Measurements from ENCODE around the gene EMID1.

The EMID1 gene

GRCh38 chr22:29195118-29195963, 10.4 kb upstream of the EMID1 start:
- DNase-seq, result no peak

GRCh38 chr22:29195964-29196666, 9.6 kb upstream of the EMID1 start:
- no peak for DNase-seq

GRCh38 chr22:29197096-29197495, 8.6 kb upstream of the EMID1 start:
- DNase-seq, result no peak

GRCh38 chr22:29198240-29198639, 7.5 kb upstream of the EMID1 start:
- DNase-seq, result no peak

GRCh38 chr22:29199702-29200400, 5.8 kb upstream of the EMID1 start:
- DNase-seq, result no peak

- DNase-seq, result no peak
Observed at GRCh38 chr22:29200901-29201300, 4.8 kb upstream of the EMID1 start.

- DNase-seq, result no peak
Observed at GRCh38 chr22:29201782-29202181, 3.9 kb upstream of the EMID1 start.

- DNase-seq, result no peak
Observed at GRCh38 chr22:29202212-29203192, 3.2 kb upstream of the EMID1 start.

GRCh38 chr22:29203488-29204454, 1.9 kb upstream of the EMID1 start:
- DNase-seq, result no peak

GRCh38 chr22:29204455-29205183, 1.1 kb upstream of the EMID1 start:
- DNase-seq, result no peak

- DNase-seq, result no peak
Observed at GRCh38 chr22:29205252-29205593, 473 bp upstream of the EMID1 start.

- no peak for DNase-seq
Observed at GRCh38 chr22:29206372-29207242, 911 bp downstream of the EMID1 start.

GRCh38 chr22:29207243-29207550, 1.5 kb downstream of the EMID1 start:
- no peak for DNase-seq

- DNase-seq, result no peak
Observed at GRCh38 chr22:29207562-29208501, 2.1 kb downstream of the EMID1 start.

- DNase-seq, result no peak
Observed at GRCh38 chr22:29208502-29208862, 2.8 kb downstream of the EMID1 start.

GRCh38 chr22:29208879-29209623, 3.4 kb downstream of the EMID1 start:
- no peak for DNase-seq

- no peak for DNase-seq
Observed at GRCh38 chr22:29209624-29209929, 3.9 kb downstream of the EMID1 start.

GRCh38 chr22:29211066-29211465, 5.4 kb downstream of the EMID1 start:
- no peak for DNase-seq
